Activated effector memory CD4-positive, alpha-beta T cell treated with anti-CD3 and anti-CD28 coated beads, Interleukin-2, amount 50 U/mL, for 16 hours (primary cell): ENCODE data around the gene LDLRAD4.

Experiments used
- DNase-seq: peaks from one replicate; pipeline ENCODE4 v3.0.0-alpha.2; 2020

LDLRAD4 gene

DNA sequence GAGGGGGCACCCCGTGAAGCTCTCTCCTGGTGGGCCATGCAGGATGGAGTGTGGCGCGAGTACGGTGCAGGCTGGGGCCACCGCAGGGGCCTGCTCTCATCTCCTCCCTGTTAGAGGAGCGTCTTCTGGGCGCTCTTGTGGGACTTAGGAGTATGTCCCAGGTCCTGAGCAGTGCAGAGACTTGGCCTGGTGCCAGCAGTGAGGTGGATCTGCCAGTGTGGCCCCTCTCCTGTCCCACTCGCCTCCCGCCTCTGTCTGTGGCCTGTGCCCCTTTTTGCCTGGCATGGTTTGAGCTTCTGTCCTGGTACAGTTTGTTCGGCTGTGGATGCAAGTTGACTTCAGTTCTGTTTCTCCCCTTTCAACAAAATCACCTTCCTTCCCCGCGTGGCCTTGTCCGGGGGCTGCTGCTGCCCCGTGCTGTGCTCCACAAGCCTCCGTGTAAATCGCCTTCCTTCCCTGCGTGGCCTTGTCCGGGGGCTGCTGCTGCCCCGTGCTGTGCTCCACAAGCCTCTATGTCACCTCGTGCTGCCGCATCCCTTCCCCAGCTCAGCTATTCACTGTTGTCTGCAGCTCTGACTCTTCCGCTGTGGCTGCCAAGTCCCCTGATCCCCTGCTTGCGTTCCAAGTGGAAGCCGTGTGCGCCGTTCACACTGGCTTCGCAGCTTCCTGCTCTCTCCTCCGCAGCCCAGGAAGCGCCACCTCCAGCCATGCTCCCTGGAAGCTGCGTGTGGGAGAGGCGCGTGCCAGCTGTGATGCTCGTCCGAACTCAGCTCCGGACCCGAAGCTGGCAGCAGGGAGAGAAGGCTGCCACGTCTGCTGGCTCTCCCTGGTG lies 13.7 kb downstream of the LDLRAD4 start:
- peak; percentile 61 for DNase-seq

DNA sequence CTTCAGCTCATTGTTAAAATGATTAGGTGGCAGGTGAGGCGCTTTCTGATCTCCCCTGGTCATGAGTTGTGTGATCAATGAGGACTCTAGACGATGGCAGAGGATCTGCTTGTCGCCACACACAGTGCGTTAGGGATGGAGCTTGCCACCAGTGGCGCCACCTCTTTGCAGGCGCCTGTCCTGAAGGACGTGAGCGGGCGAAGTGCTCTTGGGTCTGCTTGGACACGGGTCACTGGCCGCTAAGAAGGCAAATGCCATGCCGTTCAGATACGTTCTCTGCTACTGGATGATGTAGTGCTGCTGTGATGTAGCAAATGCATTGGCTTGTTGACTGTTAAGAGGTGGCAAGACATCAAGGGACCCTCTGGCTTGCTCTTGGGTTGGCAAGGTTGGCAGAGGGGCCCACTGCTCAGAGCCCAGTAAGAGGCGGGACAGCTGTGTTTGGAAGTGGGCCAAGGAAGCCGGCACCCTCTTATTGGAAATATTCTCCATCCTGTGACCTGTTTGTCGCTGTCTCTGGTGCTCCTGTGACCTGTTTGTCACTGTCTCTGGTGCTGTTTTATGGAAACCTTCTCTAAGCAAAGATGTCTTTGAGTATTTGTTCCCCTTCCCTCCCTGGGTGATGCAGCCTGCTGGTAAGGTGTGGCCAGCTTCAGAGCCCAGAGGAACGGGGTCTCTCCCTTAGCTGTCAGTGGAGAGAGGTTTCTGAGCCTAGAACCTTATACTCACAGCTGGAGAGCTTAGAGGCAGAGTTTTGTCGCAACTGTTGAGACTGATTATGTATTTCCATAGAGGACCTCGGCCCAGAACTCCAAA lies 14.6 kb downstream of the LDLRAD4 start:
- DNase-seq, result peak; percentile 54

DNA sequence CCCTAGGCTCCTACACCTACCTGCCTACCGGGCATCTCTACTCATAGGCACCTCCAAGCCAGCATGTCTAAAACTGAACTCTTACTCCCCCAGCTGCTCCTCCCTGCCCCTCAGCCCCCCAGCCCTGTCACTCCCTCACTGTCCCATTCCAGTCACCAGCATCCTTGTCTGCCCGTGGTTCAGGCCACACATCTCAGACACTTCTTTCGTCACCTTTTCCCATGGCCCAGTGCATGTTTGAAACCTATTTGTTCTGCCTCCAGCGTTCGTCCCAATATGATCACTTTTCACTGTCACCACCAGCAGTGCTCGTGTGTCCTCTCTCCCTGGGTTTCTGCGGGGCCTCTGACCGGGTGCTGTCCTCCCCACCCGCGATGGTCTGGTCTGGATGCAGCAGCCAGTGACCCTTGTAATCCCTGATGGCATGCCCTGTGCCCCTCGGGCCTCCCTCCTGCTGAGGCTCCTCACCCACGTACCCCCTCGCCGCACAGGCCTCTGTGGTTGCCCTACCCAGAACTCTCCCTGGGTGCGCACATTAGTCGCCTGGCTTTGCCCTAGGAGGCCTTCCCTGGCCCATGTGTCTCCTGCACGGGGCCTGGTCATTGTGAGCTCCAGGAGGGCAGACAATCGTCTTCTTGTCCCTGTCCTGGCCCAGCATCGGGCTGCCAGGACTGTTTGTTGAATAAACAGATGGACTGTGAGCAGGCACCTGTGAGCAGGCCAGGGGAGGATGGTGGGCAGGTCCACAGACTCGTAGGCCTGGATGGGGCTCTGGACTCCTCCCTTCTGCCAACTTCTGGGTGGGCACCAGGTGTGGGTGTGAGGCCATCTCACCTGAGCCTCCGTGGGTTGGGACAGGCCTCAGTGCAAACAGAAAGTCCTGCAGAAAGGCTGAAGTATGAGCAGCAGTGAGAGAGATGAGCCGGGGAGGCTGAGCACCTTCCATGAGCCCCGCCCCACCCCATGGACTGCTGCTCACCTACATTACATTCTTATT lies 15.5 kb downstream of the LDLRAD4 start:
- peak; percentile 49 for DNase-seq

DNA sequence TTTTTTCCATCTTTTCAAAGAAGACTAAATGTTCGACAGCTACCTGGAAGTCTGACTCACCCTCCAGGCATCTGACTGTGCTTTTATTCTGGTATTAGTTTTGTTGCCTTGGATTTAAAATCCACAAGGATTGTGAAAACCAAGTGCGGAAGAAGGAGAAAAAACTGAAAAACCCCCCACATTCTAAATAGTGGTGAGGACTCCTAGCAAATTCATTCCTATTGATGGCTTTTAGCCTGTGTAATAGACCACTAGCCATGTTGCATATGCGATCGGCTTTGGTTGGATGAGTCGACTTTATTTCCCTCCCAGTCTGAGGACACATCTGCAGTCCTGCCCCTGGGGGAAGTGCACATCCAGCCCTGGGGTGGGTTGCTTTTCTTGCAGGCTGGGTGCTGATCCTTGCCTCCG lies 16.9 kb downstream of the LDLRAD4 start:
- peak; percentile 16 for DNase-seq

DNA sequence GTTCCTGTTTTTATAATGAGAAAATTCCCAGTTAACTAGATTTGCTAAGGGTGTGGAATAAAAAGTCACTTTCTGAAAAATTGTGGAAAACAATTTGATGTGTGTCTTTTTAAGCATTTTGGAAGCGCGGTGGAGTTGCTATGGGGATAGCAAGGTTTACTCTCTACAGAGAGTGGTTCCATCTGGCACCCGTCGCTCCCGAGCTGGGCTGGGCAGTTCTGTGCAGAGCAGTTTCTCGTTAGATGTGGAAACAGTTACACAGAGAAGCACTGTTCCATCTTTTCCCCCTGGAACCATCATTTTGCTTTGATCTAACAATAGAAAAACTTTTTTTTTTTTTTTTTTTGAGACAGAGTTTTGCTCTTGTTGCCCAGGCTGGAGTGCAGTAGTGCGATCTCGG lies 17.4 kb downstream of the LDLRAD4 start:
- peak; percentile 28 for DNase-seq

DNA sequence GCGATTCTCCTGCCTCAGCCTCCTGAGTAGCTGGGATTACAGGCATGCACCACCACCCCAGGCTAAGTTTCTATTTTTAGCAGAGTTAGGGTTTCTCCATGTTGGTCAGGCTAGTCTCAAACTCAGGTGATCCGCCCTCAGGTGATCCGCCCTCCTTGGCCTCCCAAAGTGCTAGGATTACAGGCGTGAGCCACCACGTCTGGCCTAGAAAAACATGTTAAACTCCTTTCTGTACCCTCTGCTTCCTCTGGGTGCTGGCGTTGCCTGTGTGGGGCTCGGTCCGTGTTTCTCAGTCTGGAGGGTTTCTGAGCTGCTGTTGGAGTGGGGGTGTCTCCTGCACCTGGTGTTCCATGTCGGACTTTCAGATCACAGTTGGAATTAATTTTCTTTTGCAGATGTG lies 17.9 kb downstream of the LDLRAD4 start:
- DNase-seq, result peak; percentile 14

DNA sequence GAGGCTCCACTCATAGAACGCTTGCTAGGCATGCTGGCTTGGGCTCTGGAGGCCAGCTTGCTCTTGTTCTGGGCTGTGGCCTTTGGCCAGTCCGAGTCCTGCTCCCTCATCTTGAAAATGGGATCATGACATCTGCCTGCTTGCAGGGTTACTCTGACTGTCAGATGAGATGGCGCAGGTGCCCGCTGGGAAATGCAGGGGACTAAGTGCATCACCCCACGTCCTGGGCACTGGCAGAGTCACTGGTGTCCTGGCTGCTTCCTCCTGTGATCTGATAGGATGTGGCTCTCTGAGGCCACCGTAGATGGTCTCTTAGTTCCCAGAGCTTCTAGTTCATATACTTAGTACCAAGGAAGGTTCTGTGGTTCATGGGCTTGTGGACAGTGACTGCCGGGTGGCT lies 18.5 kb downstream of the LDLRAD4 start:
- DNase-seq, result peak; percentile 42

GRCh38 chr18:13237641-13238040 lies 19.1 kb downstream of the LDLRAD4 start:
- peak; percentile 21 for DNase-seq

DNA sequence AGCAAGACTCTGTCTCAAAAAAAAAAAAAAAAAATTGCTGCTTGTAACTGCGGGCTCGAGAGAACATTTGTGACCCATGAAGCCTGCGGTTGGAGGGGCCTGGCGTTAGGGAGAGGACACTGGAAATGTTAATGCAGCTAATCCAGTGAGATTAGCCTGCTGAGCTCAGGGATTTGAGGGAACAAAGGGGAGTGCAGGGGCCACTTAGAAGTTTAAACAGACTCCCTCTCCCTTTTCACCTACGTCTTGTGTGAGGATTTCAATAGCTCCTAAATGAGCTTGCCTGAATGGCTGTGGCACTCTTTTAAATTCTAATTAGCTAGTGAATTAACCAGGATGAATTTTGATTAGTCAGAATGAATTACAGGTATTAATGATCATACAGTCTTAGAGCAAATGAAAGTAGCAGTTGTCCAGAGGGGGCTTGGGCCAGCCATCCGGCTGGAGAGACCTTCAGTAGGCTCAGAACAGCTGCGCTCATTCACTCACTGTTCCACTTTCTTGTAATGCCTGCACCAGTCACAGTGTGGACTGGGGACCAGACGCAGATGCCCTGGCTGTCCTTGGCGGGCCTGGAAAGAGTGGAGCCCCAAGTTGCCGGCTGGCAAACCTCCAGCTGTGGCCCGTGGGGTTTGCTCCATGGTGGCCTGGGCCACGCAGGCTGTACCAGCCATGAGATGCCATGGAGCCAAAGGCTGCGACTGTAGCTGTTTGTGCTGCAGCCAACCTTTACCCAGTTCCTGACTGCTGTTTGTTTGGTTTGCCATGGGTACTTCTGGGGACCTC lies 20.8 kb downstream of the LDLRAD4 start:
- peak; percentile 50 for DNase-seq

GRCh38 chr18:13240060-13240725 lies 21.6 kb downstream of the LDLRAD4 start:
- DNase-seq, result peak; percentile 44

DNA sequence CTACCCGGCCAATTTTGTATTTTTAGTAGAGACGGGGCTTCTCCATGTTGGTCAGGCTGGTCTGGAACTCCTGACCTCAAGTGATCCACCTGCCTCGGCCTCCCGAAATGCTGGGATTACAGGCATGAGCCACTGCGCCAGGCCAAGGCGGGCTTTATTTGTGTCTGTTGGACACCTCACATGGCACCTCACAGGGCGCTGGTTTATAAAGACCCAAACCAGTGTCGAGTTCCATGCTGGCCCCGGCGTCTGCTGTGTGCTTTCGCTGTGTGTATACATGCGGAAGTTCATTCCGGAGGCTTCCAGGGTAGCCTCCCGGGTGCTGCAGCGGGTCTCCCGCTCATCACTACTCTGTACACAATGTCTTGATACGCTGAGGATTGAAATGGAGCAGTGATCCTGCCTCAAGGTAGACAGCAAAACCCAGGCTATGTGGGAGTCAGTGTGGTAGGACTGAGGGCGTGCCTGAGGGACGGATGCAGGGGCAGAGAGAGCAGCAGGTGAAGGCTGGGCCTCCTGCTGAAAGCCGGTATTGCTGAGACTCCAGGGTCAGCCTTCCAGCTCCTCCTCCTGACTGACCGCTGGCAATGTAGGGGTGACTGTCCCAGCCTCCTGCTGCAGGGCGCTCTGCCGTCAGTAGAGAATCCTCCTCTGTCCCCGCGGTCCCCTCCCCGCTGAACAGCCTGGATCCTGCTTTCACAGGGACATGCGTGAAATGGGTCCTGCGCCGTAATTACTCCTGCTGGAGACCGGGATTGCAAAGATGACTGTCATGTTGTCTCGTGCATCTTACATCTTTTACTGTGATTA lies 22.7 kb downstream of the LDLRAD4 start:
- DNase-seq, result no peak

- peak; percentile 39 for DNase-seq
These were observed 23.3 kb downstream of the LDLRAD4 start for GRCh38 chr18:13241893-13242175.

- peak; percentile 54 for DNase-seq
These were observed 24.2 kb downstream of the LDLRAD4 start for GRCh38 chr18:13242797-13243196.

DNA sequence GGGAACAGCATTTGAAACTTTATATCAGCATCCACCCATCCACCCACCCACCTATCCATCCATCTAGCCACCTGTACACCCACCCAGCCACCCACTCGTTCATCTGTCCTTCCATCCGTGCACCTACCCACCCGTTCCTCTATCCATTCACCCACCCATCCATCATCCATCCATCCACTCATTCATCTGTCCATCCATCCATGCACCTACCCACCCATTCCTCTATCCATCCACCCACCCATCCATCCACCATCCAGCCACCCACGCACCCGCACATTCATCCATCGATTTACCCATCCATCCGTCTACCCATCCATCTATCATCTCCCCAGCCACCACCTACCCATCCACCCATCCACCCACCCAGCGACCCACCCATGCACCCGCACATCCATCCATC lies 24.8 kb downstream of the LDLRAD4 start:
- DNase-seq, result peak; percentile 17

DNA sequence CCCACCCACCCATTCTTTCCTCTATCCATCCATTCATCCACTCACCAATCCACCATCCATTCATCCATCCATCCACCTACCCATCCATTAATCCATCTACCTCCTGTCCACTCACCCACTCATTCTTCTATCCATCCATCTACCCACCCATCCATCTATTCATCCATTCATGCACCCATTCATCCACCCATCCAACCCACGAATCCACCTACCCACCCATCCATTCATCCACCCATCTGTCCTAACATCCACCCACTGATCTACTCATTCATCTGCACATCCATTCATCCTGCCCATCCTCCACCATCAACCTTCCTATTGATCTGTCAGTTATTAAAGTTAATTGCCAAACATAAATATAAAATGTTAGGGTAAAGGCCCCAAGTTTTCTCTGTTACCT lies 25.6 kb downstream of the LDLRAD4 start:
- DNase-seq, result no peak

- peak; percentile 28 for DNase-seq
These were observed 27.0 kb downstream of the LDLRAD4 start for GRCh38 chr18:13245481-13246000.

DNA sequence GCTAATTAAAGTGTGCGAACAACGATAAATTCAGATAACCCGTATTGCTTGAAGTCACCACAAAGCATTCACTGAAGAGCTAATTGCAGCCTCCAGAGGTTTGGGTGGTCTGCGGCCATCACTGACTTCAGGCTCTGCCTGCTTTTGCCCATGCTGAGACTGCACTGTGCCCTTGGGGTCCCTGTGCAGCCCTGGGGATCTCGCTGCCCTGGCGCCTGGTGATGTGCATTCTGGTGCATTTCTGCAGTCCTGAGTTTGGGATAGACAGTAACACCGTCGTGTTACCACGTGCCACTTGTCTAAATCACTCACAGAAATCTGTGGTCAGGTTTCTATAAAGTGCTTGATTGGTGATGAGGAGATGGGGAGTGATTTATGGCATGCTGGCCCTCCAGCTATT lies 27.6 kb downstream of the LDLRAD4 start:
- DNase-seq, result peak; percentile 44

DNA sequence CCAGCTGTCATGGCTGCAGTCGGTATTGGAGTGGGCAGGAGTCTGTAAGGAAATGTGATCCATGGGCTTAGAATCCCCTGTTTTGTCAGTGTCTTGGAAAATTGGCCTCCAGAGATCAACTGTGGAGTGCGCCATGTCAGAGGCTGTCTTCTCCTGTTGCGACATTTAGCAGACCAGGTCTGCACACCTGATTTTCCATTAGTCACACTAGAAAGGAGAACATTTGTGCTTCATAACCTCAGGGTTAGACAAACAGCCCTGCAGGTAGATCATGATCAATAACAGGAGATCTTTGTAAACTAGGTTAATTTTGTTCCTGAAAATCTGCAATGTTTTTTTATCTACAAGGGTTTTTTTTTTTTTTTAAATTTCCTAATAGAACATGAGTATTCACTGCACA lies 28.0 kb downstream of the LDLRAD4 start:
- DNase-seq, result no peak

DNA sequence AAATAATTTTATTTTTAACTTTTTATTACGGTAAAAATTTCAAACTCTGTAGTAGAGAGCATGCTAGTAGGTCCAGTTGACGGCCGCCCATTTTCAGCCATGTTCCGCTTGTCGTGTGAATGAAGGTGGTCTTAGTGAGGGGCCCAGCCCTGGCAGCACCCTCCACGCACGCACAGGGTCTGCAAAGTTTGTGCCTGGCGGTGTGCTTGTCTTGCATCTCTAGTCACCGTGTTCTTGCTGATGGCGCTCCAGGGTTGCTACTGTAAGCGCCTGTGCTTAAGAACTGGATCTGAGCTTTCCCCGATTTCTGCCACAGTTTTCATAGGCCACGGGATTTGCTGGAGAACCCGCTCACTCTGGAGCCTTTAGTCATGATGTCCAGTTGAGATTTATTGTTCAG lies 28.9 kb downstream of the LDLRAD4 start:
- no peak for DNase-seq

DNA sequence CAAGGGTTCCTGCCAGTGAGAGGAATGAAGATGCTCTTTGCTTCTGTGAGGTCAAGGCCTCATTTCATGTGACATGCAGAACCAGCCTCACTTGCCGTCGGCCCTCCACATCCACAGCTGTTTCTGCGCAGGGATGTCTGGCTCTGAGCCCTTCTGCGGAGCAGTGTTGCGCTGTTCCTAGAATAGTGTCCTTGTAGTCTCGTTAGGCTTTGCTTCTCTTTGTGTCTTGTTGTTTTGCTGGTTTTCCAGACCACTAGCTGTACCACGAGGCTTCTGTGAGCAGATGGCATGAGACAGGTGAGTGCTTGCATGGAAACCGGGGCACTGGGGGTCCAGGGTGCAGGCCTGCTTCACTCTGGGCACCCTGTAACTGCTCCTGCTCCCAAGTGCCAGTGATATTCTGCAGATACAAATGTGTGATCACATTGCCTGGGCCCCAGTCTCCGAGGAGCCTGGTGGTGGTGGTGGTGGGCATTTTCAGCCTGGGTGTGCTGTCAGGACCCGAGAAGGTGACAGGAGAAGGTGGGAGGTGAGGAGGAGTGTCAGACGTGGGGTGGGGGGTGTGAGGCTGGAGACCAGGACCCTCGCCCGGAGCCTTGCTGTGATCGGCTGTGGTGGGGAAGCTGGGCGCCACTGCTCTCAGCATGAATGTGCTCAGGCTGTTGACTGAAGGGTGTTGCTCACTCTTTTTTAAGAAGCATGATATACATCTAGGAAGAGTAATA lies 34.3 kb downstream of the LDLRAD4 start:
- DNase-seq, result no peak
